Ishikawa (cell line): ENCODE measurements around the gene TES.

ENCODE experiments used
- CEBPB ChIP-seq: IDR thresholded peaks from 2 replicates; pipeline ENCODE4 v1.6.1; 2012
- CREB1 ChIP-seq: IDR thresholded peaks from 2 replicates; pipeline ENCODE4 v1.6.1; 2012; ENCODE audit warnings: low read depth
- EGR1 ChIP-seq: IDR thresholded peaks from 2 replicates; pipeline ENCODE4 v1.6.1; 2012
- EP300 ChIP-seq: IDR thresholded peaks from 2 replicates; pipeline ENCODE4 v1.6.1; 2012; ENCODE audit warnings: borderline replicate concordance
- FOXM1 ChIP-seq: IDR thresholded peaks from 2 replicates; pipeline ENCODE4 v1.6.1; 2012; ENCODE audit warnings: low read depth, borderline replicate concordance
- MAX ChIP-seq: IDR thresholded peaks from 2 replicates; pipeline ENCODE4 v1.6.1; 2012
- NFIC ChIP-seq: IDR thresholded peaks from 2 replicates; pipeline ENCODE4 v1.6.1; 2012
- RAD21 ChIP-seq: IDR thresholded peaks from 2 replicates; pipeline ENCODE4 v1.6.1; 2012; ENCODE audit warnings: low read depth
- REST ChIP-seq: IDR thresholded peaks from 2 replicates; pipeline ENCODE4 v1.6.1; 2012; ENCODE audit warnings: low read depth, mild to moderate bottlenecking
- TAF1 ChIP-seq: IDR thresholded peaks from 2 replicates; pipeline ENCODE4 v1.6.1; 2012; ENCODE audit warnings: low read depth, mild to moderate bottlenecking
- YY1 ChIP-seq: IDR thresholded peaks from 2 replicates; pipeline ENCODE4 v1.6.1; 2012; ENCODE audit warnings: low read depth
- TF ChIP-seq, protein P1 (sequence below): IDR thresholded peaks from 2 replicates; pipeline ENCODE4 v1.6.1; 2012

- TF ChIP-seq EP300: no peak
- TF ChIP-seq MAX: no peak
- TF ChIP-seq CREB1: no peak
- TF ChIP-seq REST: no peak
- TF ChIP-seq EGR1: no peak
- no peak for TF ChIP-seq YY1
- TF ChIP-seq TAF1: no peak
- TF ChIP-seq NFIC: no peak
- no peak for TF ChIP-seq CEBPB
- no peak for TF ChIP-seq RAD21
- TF ChIP-seq, protein P1, sequence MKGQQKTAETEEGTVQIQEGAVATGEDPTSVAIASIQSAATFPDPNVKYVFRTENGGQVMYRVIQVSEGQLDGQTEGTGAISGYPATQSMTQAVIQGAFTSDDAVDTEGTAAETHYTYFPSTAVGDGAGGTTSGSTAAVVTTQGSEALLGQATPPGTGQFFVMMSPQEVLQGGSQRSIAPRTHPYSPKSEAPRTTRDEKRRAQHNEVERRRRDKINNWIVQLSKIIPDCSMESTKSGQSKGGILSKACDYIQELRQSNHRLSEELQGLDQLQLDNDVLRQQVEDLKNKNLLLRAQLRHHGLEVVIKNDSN: no peak
- no peak for TF ChIP-seq FOXM1
Measured at GRCh38 chr7:116271161-116271913, 61.0 kb downstream of the TES start.
